H9 (cell line): ENCODE data around the gene EPS15. TPM values are rescaled to one million over a fixed set of nuclear protein-coding genes. Genes with fewer than 3 reads are reported as not detected.

Source experiments
- DNase-seq: peaks from one replicate; pipeline ENCODE4 v3.0.0-alpha.2; 2017
- H2AFZ ChIP-seq: one replicate; pipeline ENCODE4 v1.6.1; 2013; ENCODE audit warnings: mild to moderate bottlenecking, low read length, control low read depth, moderate library complexity
- H2AK5ac ChIP-seq: 2 replicates; pipeline ENCODE4 v1.6.1; 2013; ENCODE audit warnings: low read length, control low read depth, mixed read lengths; ENCODE audit not compliant: insufficient read length
- H2BK120ac ChIP-seq: one replicate; pipeline ENCODE4 v1.6.1; 2013; ENCODE audit warnings: low read depth, mild to moderate bottlenecking, low read length, control low read depth, inconsistent platforms; ENCODE audit not compliant: poor library complexity, severe bottlenecking
- H2BK12ac ChIP-seq: 2 replicates; pipeline ENCODE4 v1.6.1; 2013; ENCODE audit warnings: low read length, control low read depth, mixed read lengths, low read depth; ENCODE audit not compliant: insufficient read length
- H2BK15ac ChIP-seq: 2 replicates; pipeline ENCODE4 v1.6.1; 2013; ENCODE audit warnings: low read depth, low read length, control low read depth
- H2BK20ac ChIP-seq: one replicate; pipeline ENCODE4 v1.6.1; 2013; ENCODE audit warnings: low read depth, mild to moderate bottlenecking, low read length, control low read depth, inconsistent platforms; ENCODE audit not compliant: poor library complexity, severe bottlenecking
- H2BK5ac ChIP-seq: 2 replicates; pipeline ENCODE4 v1.6.1; 2013; ENCODE audit warnings: low read length, control low read depth, mixed read lengths; ENCODE audit not compliant: insufficient read length
- H3K14ac ChIP-seq: 2 replicates; pipeline ENCODE4 v1.6.1; 2013; ENCODE audit warnings: low read length, control low read depth; ENCODE audit not compliant: insufficient read depth
- H3K18ac ChIP-seq: 2 replicates; pipeline ENCODE4 v1.6.1; 2013; ENCODE audit warnings: low read depth, mild to moderate bottlenecking, mixed read lengths, low read length, control low read depth; ENCODE audit not compliant: insufficient read length
- H3K23ac ChIP-seq: 2 replicates; pipeline ENCODE4 v1.6.1; 2013; ENCODE audit warnings: low read length, control low read depth, mixed read lengths, low read depth; ENCODE audit not compliant: insufficient read length
- H3K23me2 ChIP-seq: 2 replicates; pipeline ENCODE4 v1.6.1; 2013; ENCODE audit warnings: low read depth, mild to moderate bottlenecking, mixed read lengths, low read length, control low read depth; ENCODE audit not compliant: insufficient read length, poor library complexity, severe bottlenecking
- H3K27ac ChIP-seq: 2 replicates; pipeline ENCODE4 v1.5.1; 2013; ENCODE audit warnings: low read length, control low read depth, mixed read lengths, low read depth; ENCODE audit not compliant: insufficient read length
- H3K27me3 ChIP-seq: 2 replicates; pipeline ENCODE4 v1.6.1; 2013; ENCODE audit warnings: low read length, control low read depth, inconsistent platforms; ENCODE audit not compliant: insufficient read depth
- H3K4ac ChIP-seq: 2 replicates; pipeline ENCODE4 v1.6.1; 2013; ENCODE audit warnings: low read depth, mild to moderate bottlenecking, control low read depth, inconsistent platforms, low read length, moderate library complexity
- H3K4me1 ChIP-seq: 2 replicates; pipeline ENCODE4 v1.6.1; 2013; ENCODE audit warnings: low read length, control low read depth, inconsistent platforms; ENCODE audit not compliant: insufficient read depth
- H3K4me2 ChIP-seq: 2 replicates; pipeline ENCODE4 v1.6.1; 2013; ENCODE audit warnings: low read length, control low read depth, mixed read lengths; ENCODE audit not compliant: insufficient read length, insufficient read depth
- H3K56ac ChIP-seq: 2 replicates; pipeline ENCODE4 v1.6.1; 2013; ENCODE audit warnings: low read depth, mild to moderate bottlenecking, mixed read lengths, low read length, control low read depth; ENCODE audit not compliant: insufficient read length
- H3K79me1 ChIP-seq: 2 replicates; pipeline ENCODE4 v1.6.1; 2013; ENCODE audit warnings: low read depth, mild to moderate bottlenecking, moderate library complexity, low read length, control low read depth, inconsistent platforms; ENCODE audit not compliant: insufficient read depth, poor library complexity, severe bottlenecking
- H3K79me2 ChIP-seq: 2 replicates; pipeline ENCODE4 v1.6.1; 2013; ENCODE audit warnings: low read length, control low read depth, inconsistent platforms; ENCODE audit not compliant: insufficient read depth
- H3K9ac ChIP-seq: 2 replicates; pipeline ENCODE4 v1.6.1; 2013; ENCODE audit warnings: low read length, control low read depth, mixed read lengths; ENCODE audit not compliant: insufficient read length; ENCODE audit errors: extremely low read depth
- H3K9me3 ChIP-seq: one replicate; pipeline ENCODE4 v1.6.1; 2013; ENCODE audit warnings: low read depth, low read length, inconsistent platforms; ENCODE audit not compliant: control insufficient read depth
- H3T11ph ChIP-seq: one replicate; pipeline ENCODE4 v1.6.1; 2013; ENCODE audit warnings: mild to moderate bottlenecking, low read length, control low read depth, inconsistent platforms
- H4K20me1 ChIP-seq: one replicate; pipeline ENCODE4 v1.6.1; 2013; ENCODE audit not compliant: control insufficient read depth, insufficient read length, insufficient read depth
- H4K5ac ChIP-seq: 2 replicates; pipeline ENCODE4 v1.6.1; 2013; ENCODE audit warnings: low read depth, mild to moderate bottlenecking, mixed read lengths, low read length, control low read depth; ENCODE audit not compliant: insufficient read length
- H4K8ac ChIP-seq: replicated peaks from 2 replicates; pipeline ENCODE4 v1.6.1; 2013; ENCODE audit warnings: low read length, control low read depth, mixed read lengths, low read depth; ENCODE audit not compliant: insufficient read length
- H4K91ac ChIP-seq: 2 replicates; pipeline ENCODE4 v1.6.1; 2013; ENCODE audit warnings: low read depth, mild to moderate bottlenecking, moderate library complexity, mixed read lengths, low read length, control low read depth; ENCODE audit not compliant: insufficient read length
- H3K27ac Mint-ChIP-seq, 3 experiments: 2 replicates in 2 of 3; 3 replicates in 1 of 3; pipeline ENCODE4 v1.8.0; 2020 to 2021; ENCODE audit warnings: mixed read lengths in 3 of 3, mild to moderate bottlenecking in 1 of 3, moderate library complexity in 1 of 3
- H3K27me3 Mint-ChIP-seq: 2 replicates; pipeline ENCODE4 v1.8.0; 2021; ENCODE audit warnings: low read depth, mild to moderate bottlenecking, moderate library complexity, mixed read lengths
- H3K36me3 Mint-ChIP-seq, 3 experiments: 2 replicates in 2 of 3; 3 replicates in 1 of 3; pipeline ENCODE4 v1.8.0; 2020 to 2021; ENCODE audit warnings: low read depth in 3 of 3, mixed read lengths in 3 of 3; ENCODE audit not compliant: insufficient read depth in 1 of 3
- H3K4me1 Mint-ChIP-seq, 2 experiments: 2 replicates each; pipeline ENCODE4 v1.8.0; 2020; ENCODE audit warnings: mixed read lengths in 2 of 2
- H3K4me3 Mint-ChIP-seq, 2 experiments: 2 replicates in 1 of 2; 3 replicates in 1 of 2; pipeline ENCODE4 v1.8.0; 2020 to 2021; ENCODE audit warnings: mild to moderate bottlenecking in 2 of 2, mixed read lengths in 2 of 2, moderate library complexity in 1 of 2
- H3K9me3 Mint-ChIP-seq, 2 experiments: 2 replicates in 1 of 2; 3 replicates in 1 of 2; pipeline ENCODE4 v1.8.0; 2020; ENCODE audit warnings: mild to moderate bottlenecking in 2 of 2, mixed read lengths in 2 of 2, moderate library complexity in 1 of 2
- WGBS: extraction: QIAGEN DNeasy Blood & Tissue Kit; methylation state at CpG from one replicate; pipeline ENCODE4 v1.1.7; 2013; ENCODE audit warnings: missing lambda C conversion rate, low lambda C conversion rate, mixed read lengths; ENCODE audit not compliant: insufficient read length; ENCODE audit errors: extremely low coverage; 5-methylcytosine and 5-hydroxymethylcytosine counted together
- total RNA-seq: library from RNA; stranded (reverse); gene quantifications from 2 replicates; pipeline ENCODE4 v1.2.1, GENCODE V29; 2021
- TF ChIP-seq, protein P1 (sequence below): fragments of 200-600 bp; sonication (generic); conservative IDR thresholded peaks from 3 replicates; pipeline ENCODE4 v1.8.0; 2021; ENCODE audit warnings: antibody characterized with exemption, mild to moderate bottlenecking

EPS15 gene
- total RNA-seq, 1 experiment from 2014 or later = 44.1 TPM

GRCh38 chr1:51340380-51340779 is 178.7 kb downstream of the EPS15 start:
- Histone ChIP-seq H2BK5ac (no peak overlapping the region), H3K18ac (no peak overlapping the region), H4K5ac (no peak overlapping the region), H3K23ac (no peak overlapping the region), H3T11ph (no peak overlapping the region), H3K9ac (no peak overlapping the region), H2BK120ac (no peak overlapping the region), H3K23me2 (peaks cover 8% of the 10 kb centered on the region), H4K20me1 (no peaks in the 10 kb centered on the region), H3K27ac (no peak overlapping the region), H3K56ac (no peak overlapping the region), H3K79me1 (no peaks in the 10 kb centered on the region), H2AFZ (no peak overlapping the region), H3K27me3 (no peaks in the 10 kb centered on the region; the same call in 1 of the 2 replicates), H2BK12ac (no peak overlapping the region), H4K91ac (no peak overlapping the region), H3K4me2 (no peak overlapping the region), H2AK5ac (no peak overlapping the region), H3K9me3 (no peaks in the 10 kb centered on the region), H2BK20ac (no peak overlapping the region), H4K8ac (no peak overlapping the region), H2BK15ac (no peak overlapping the region), H3K4me1 (no peaks in the 10 kb centered on the region), H3K4ac (no peak overlapping the region), H3K14ac (no peak overlapping the region), H3K79me2 (no peaks in the 10 kb centered on the region)
- H3K27me3 Mint-ChIP-seq = peaks cover 23% of the 10 kb centered on the region
- H3K9me3 Mint-ChIP-seq = no peaks in the 10 kb centered on the region
- WGBS = no CpG with 5 or more reads among the region's 6 CpGs
- no peaks in the 10 kb centered on the region; a peak in 1 of 7 replicates for H3K36me3 Mint-ChIP-seq
- TF ChIP-seq, protein P1, sequence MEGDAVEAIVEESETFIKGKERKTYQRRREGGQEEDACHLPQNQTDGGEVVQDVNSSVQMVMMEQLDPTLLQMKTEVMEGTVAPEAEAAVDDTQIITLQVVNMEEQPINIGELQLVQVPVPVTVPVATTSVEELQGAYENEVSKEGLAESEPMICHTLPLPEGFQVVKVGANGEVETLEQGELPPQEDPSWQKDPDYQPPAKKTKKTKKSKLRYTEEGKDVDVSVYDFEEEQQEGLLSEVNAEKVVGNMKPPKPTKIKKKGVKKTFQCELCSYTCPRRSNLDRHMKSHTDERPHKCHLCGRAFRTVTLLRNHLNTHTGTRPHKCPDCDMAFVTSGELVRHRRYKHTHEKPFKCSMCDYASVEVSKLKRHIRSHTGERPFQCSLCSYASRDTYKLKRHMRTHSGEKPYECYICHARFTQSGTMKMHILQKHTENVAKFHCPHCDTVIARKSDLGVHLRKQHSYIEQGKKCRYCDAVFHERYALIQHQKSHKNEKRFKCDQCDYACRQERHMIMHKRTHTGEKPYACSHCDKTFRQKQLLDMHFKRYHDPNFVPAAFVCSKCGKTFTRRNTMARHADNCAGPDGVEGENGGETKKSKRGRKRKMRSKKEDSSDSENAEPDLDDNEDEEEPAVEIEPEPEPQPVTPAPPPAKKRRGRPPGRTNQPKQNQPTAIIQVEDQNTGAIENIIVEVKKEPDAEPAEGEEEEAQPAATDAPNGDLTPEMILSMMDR = no peak
- peak; percentile 38 for DNase-seq
- H3K4me3 Mint-ChIP-seq = no peak overlapping the region
- peaks cover 19 to 25% of the 10 kb centered on the region in 2 experiments for H3K4me1 Mint-ChIP-seq
- no peak overlapping the region for H3K27ac Mint-ChIP-seq
